Skeletal muscle cell (primary cell): Measurements from ENCODE around the gene DIRAS1.
"Not testable (repeated sequence)": the region's sequence is repeated elsewhere in the genome, so short reads cannot be mapped to it uniquely, and the experiment has no call there.

ENCODE experiments used
- DNase-seq: peaks from one replicate; pipeline ENCODE4 v3.0.0-alpha.2; 2010; ENCODE audit warnings: low read depth
- H3K4me3 ChIP-seq: 2 replicates; pipeline ENCODE4 v1.5.1; 2011; ENCODE audit warnings: low read depth, mild to moderate bottlenecking, control low read depth, low read length, moderate library complexity

DIRAS1 gene

GRCh38 chr19:2693492-2694160 lies 27.5 kb downstream of the DIRAS1 start:
- DNase-seq: no peak
- no peak overlapping the region for H3K4me3 ChIP-seq

GRCh38 chr19:2691951-2692350 lies 29.2 kb downstream of the DIRAS1 start:
- no peak for DNase-seq
- no peak overlapping the region for H3K4me3 ChIP-seq

GRCh38 chr19:2690856-2691255 lies 30.3 kb downstream of the DIRAS1 start:
- no peak for DNase-seq
- H3K4me3 ChIP-seq: no peak overlapping the region

DNA sequence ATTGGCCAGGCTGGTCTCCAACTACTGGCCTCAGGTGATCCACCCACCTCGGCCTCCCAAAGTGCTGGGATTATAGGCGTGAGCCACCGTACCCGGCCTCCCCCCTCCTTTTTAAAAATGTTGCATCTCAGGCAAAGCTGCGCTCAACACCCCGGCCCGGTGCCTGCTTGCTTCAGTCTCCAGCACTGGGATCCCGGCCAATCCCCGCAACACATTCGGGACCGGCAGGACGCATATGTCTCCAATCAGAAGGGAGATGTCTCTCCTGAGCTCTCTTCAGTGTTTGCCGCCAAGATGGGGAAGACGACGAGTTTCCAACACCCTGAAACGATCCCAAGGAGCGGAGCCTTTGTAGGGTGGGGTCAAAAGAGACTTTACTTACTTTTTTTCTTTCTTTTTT lies 34.8 kb downstream of the DIRAS1 start:
- DNase-seq: no peak
- no peak overlapping the region for H3K4me3 ChIP-seq

- H3K4me3 ChIP-seq: no peak overlapping the region
- no peak for DNase-seq
Observed at GRCh38 chr19:2685204-2685704, 35.9 kb downstream of the DIRAS1 start.

DNA sequence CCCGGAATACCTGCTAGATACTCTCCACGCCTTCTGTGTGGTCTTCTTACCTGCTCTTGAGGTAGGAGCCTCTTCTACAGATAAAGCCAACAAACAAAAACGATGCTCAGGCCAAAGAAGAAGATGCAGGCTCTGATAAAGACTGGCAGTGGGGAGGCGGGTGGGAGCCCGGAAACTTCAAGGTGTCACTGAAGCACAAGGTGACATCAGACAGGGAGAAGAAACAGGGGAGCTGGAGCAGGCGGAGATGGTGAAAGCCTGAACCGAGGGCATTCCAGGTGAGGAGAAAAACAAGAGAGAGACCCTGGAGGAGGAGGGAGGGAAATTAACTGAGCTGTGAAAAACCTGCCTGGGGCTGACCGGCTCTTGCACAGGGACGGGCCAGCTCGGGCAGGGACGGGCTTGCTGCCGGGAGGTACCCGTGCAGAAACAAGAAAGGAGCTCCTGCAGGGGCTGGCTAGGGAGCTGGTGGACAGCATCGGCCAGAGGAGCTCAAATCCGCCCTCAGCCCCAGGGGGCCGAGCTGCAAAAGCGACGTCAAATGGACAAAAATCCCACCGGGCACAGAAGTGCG lies 37.7 kb downstream of the DIRAS1 start:
- DNase-seq: no peak
- H3K4me3 ChIP-seq: no peak overlapping the region

DNA sequence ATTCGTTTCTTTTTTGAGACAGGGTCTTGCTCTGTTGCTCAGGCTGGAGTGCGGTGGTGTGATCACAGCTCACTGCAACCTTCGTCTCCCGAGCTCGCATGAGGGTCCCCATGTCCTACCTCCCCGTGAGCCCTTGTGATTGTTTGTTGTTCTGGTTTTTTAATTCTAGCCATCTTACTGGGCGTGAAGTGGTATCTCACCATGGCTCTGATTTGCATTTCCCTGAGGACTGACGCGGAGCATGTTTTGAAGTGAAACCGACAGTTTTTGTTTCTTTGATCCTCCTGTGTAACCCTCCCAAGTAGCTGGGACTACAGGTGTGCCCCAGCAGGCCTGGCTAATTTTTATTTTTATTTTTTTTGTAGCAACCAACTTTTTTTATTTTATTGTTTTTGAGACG lies 40.4 kb downstream of the DIRAS1 start:
- DNase-seq: no peak
- H3K4me3 ChIP-seq: no peak overlapping the region

DNA sequence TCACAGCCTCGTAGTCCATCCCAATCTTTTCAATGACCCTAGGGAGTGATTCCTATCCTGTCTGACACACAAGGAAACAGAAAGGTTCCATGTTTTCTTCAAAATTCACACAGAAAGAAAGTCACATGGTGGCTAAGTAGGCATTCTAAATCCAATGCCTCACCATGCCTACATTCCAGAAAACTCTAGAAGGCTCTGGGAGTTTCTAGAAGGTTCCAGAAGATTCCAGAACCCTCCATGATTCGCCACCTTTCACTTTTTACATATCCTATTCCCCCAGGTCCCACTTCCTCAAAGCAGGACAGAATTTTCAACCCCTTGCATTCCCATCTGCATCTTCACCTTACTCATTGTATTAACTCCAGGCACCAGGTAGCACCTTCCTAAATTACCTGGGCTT lies 41.7 kb downstream of the DIRAS1 start:
- no peak overlapping the region for H3K4me3 ChIP-seq
- no peak for DNase-seq

DNA sequence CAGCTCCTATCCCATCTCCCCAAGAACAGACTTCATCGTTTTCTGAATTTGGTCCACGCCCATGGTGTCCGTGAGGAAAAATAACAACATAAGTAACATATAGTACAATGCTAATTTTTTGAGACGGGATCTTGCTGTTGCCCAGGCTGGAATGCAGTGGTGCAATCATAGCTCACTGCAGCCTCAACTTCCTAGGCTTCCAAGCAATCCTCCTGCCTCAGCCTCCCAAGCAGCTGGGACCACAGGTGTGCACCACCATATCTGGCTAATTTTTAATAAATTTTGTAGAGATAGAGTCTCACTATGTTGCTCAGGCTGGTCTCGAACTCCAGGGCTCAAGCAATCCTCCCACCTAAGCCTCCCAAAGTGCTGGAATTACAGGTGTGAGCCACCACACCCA lies 42.2 kb downstream of the DIRAS1 start:
- H3K4me3 ChIP-seq, DNase-seq: not testable (repeated sequence)

GRCh38 chr19:2678044-2678671 lies 43.0 kb downstream of the DIRAS1 start:
- no peak for DNase-seq
- H3K4me3 ChIP-seq: no peak overlapping the region

DNA sequence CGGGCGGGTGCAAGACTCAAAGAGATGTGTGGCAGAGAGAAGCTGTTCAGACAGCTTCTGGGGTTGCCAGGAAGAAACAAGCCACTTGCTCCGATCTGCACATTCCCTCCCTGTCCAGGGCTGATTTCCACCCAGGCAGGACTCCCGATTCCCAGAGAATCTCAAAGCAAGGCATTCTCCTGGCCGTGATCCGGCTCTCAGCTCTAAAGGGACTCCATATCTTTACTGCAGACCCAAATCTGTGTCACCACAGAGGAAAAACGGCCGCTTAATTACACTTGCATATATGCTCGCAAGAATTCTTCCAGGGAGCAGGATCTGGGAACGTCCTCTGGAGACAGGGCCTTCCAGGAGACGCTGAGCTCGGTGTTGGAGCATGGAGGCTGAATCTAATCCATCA lies 44.3 kb downstream of the DIRAS1 start:
- H3K4me3 ChIP-seq: no peak overlapping the region
- no peak for DNase-seq

GRCh38 chr19:2675892-2676291 lies 45.3 kb downstream of the DIRAS1 start:
- no peak for DNase-seq
- no peak overlapping the region for H3K4me3 ChIP-seq

- DNase-seq: no peak
- no peak overlapping the region for H3K4me3 ChIP-seq
Observed at GRCh38 chr19:2670217-2670616, 51.0 kb downstream of the DIRAS1 start.

- H3K4me3 ChIP-seq: no peak overlapping the region
- no peak for DNase-seq
Observed at GRCh38 chr19:2668175-2668763, 52.9 kb downstream of the DIRAS1 start.

DNA sequence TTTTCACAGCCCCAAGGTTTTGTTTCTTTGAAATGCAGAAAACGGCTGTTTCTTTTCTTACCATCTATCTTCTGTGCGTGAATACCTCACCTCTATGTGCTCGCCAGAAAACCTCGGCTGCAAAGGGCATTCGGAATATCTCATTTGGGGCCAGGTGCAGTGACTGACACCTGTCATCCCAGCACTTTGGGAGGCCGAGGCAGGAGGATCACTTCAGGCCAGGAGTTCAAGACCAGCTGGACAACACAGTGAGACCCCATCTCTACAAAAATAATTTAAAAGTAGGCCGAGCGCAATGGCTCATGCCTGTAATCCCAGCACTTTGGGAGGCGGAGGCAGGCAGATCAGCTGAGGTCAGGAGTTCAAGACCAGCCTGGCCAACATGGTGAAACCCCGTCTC lies 53.8 kb downstream of the DIRAS1 start:
- not testable (repeated sequence) for H3K4me3 ChIP-seq, DNase-seq

DNA sequence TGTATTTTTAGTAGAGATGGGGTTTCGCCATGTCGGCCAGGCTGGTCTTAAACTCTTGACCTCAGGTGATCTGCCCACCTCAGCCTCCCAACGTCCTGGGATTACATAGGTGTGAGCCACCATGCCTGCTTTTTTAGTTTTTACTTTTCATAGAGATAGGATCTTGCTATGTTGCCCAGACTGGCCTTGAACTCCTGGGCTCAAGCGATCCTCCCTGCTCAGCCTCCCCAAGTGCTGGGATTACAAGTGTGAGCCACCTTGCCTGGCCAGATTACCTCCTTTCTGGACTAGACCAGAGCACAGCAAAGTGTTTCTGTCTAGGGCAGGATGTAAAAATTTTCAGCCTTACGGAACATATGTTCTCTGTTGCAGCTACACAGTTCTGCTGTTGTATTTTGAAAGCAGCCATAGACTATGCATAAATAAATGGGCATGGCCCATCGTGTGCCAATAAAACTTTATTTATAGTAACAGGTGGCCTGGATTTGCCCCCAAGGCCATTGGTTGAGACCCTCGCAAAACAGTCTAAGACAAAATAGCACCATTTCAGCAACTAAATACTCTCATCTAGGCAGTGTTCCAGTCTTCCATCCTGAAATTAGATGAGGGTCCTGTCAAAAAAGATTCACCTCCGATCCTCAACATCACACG lies 54.7 kb downstream of the DIRAS1 start:
- DNase-seq: no peak
- H3K4me3 ChIP-seq: no peak overlapping the region

- H3K4me3 ChIP-seq: no peak overlapping the region
- no peak for DNase-seq
Observed at GRCh38 chr19:2665103-2665502, 56.1 kb downstream of the DIRAS1 start.
